GM12878 (cell line): ENCODE measurements around the gene RPP30. TPM values are rescaled to one million over a fixed set of nuclear protein-coding genes. Genes with fewer than 3 reads are reported as not detected.
"Not testable (repeated sequence)": the region's sequence is repeated elsewhere in the genome, so short reads cannot be mapped to it uniquely, and the experiment has no call there.

Experiments
- ATAC-seq: fragments of 200-7000 bp; cut with Tn5 transposase; 3 replicates; pipeline ENCODE4 v1.9.1; 2020; ENCODE audit warnings: mild to moderate bottlenecking, moderate library complexity
- BruUV-seq: library from RNA; stranded (reverse); fragments of 400-500 nt; replicated peaks from 2 replicates; lab custom pipeline; 2021; lab: Mats Ljungman, UMichigan
- CTCF ChIA-PET: fragments of 300-600 bp; sonication (Branson Sonifier 250); formaldehyde crosslinking; extraction: SDS; loops from one replicate; lab custom pipeline; 2021; ENCODE audit warnings: inconsistent platforms; lab: Yijun Ruan, JAX
- POLR2A ChIA-PET: fragments of 350-600 bp; formaldehyde crosslinking; extraction: SDS; loops from one replicate; lab custom pipeline; 2021; ENCODE audit warnings: inconsistent platforms; lab: Charles Lee
- RAD21 ChIA-PET: fragments of 300-600 bp; sonication (Branson Sonifier 250); formaldehyde crosslinking; loops from one replicate; lab custom pipeline; 2023; ENCODE audit warnings: antibody characterized with exemption; ENCODE audit not compliant: unreplicated experiment; lab: Charles Lee
- SMC1A ChIA-PET: fragments of 300-600 bp; sonication (Branson Sonifier 250); formaldehyde crosslinking; loops from one replicate; lab custom pipeline; 2023; ENCODE audit not compliant: unreplicated experiment, uncharacterized antibody; lab: Charles Lee
- DNase-seq: peaks from one replicate; pipeline ENCODE4 v3.0.0-alpha.2; 2011; ENCODE audit warnings: low read depth, low spot score
- FAIRE-seq: peaks from 3 replicates; lab custom pipeline; 2011; peaks lifted over from hg19 to GRCh38; lab: Jason Lieb, UNC
- H2AFZ ChIP-seq: 2 replicates; pipeline ENCODE4 v1.6.0; 2011; ENCODE audit warnings: low read depth, low read length, control low read depth; ENCODE audit not compliant: control insufficient read depth
- H3K27ac ChIP-seq: 2 replicates; pipeline ENCODE4 v1.5.1; 2011; ENCODE audit warnings: control low read depth; ENCODE audit not compliant: control insufficient read depth, insufficient read depth
- H3K27me3 ChIP-seq, 2 experiments: replicated peaks in 1 of 2; 2 replicates each; pipeline versions ENCODE4 v1.6.0 to v1.6.1; 2011; ENCODE audit warnings: low read length in 1 of 2; ENCODE audit not compliant: control insufficient read depth in 2 of 2, insufficient read depth in 2 of 2
- H3K36me3 ChIP-seq, 2 experiments: 2 replicates each; pipeline ENCODE4 v1.5.1; 2011; ENCODE audit warnings: low read length in 1 of 2; ENCODE audit not compliant: control insufficient read depth in 2 of 2, insufficient read depth in 2 of 2
- H3K4me1 ChIP-seq: 2 replicates; pipeline ENCODE4 v1.6.1; 2011; ENCODE audit warnings: mild to moderate bottlenecking, low read length, moderate library complexity, mixed read lengths; ENCODE audit not compliant: control insufficient read depth, insufficient read depth
- H3K4me2 ChIP-seq: 2 replicates; pipeline ENCODE4 v1.6.0; 2011; ENCODE audit warnings: control low read depth; ENCODE audit not compliant: control insufficient read depth, insufficient read depth
- H3K4me3 ChIP-seq: fragments of 200-600 bp; sonication (generic); 2 replicates; pipeline ENCODE4 v1.5.1; 2016
- H3K79me2 ChIP-seq: 2 replicates; pipeline ENCODE4 v1.6.0; 2011; ENCODE audit warnings: low read length; ENCODE audit not compliant: control insufficient read depth, insufficient read depth
- H3K9ac ChIP-seq: 2 replicates; pipeline ENCODE4 v1.8.0; 2011; ENCODE audit warnings: low read length, control low read depth, mixed read lengths; ENCODE audit not compliant: control insufficient read depth, insufficient read depth
- H3K9me3 ChIP-seq: replicated peaks from 3 replicates; pipeline ENCODE4 v1.5.1; 2011; ENCODE audit warnings: mild to moderate bottlenecking, low read length; ENCODE audit not compliant: control insufficient read depth, insufficient read depth
- H4K20me1 ChIP-seq: 2 replicates; pipeline ENCODE4 v1.6.0; 2011; ENCODE audit not compliant: control insufficient read depth, insufficient read depth
- CTCF ChIP-seq, 3 experiments: IDR thresholded peaks in 2 of 3; conservative IDR thresholded peaks in 1 of 3; 2 replicates each; pipeline ENCODE4 v1.5.1; 2011; ENCODE audit warnings: low read depth in 3 of 3, low read length in 3 of 3, mild to moderate bottlenecking in 3 of 3, control low read depth in 2 of 3, moderate library complexity in 2 of 3, inconsistent platforms in 1 of 3, mixed read lengths in 1 of 3; ENCODE audit not compliant: control insufficient read depth in 2 of 3, insufficient read depth in 1 of 3; ENCODE audit errors: extremely low read depth in 1 of 3
- MAX ChIP-seq: IDR thresholded peaks from 2 replicates; pipeline ENCODE4 v1.6.1; 2012; ENCODE audit warnings: low read depth, low read length, improper control_type of control experiment
- NFIC ChIP-seq: IDR thresholded peaks from 2 replicates; pipeline ENCODE4 v1.6.1; 2012; ENCODE audit warnings: low read depth, mild to moderate bottlenecking, inconsistent platforms, low read length, moderate library complexity
- RAD21 ChIP-seq: IDR thresholded peaks from 2 replicates; pipeline ENCODE4 v1.6.1; 2011; ENCODE audit warnings: mild to moderate bottlenecking, low read depth, low read length, moderate library complexity; ENCODE audit not compliant: insufficient read depth
- RELA ChIP-seq: fragments of 450-650 bp; IDR thresholded peaks from 2 replicates; pipeline ENCODE4 v1.8.0; 2014; ENCODE audit warnings: borderline replicate concordance; ENCODE audit not compliant: partially characterized antibody
- SMC3 ChIP-seq: IDR thresholded peaks from 2 replicates; pipeline ENCODE4 v1.6.1; 2011; ENCODE audit warnings: low read length, improper control_type of control experiment, borderline replicate concordance
- SP1 ChIP-seq: IDR thresholded peaks from one replicate; pipeline ENCODE4 v1.6.1; 2011; ENCODE audit warnings: low read depth, low read length
- ZNF384 ChIP-seq: IDR thresholded peaks from 2 replicates; pipeline ENCODE4 v1.6.1; 2012; ENCODE audit warnings: low read depth, mild to moderate bottlenecking, low read length, improper control_type of control experiment, borderline replicate concordance
- WGBS: methylation state at CpG from one replicate; pipeline ENCODE4 v1.1.6; 2016; ENCODE audit warnings: low lambda C conversion rate; ENCODE audit not compliant: insufficient replicate concordance, insufficient coverage; ENCODE audit errors: missing lambda C conversion rate; 5-methylcytosine and 5-hydroxymethylcytosine counted together
- in situ Hi-C: fragments of 300-500 bp; cut with MboI; formaldehyde crosslinking; loops from 9 replicates; pipeline ENCODE4 v1.14.3; 2018; ENCODE audit warnings: mixed read lengths
- intact Hi-C: fragments of 100-400 bp; cut with micrococcal nuclease; formaldehyde crosslinking; loops from one replicate; pipeline ENCODE4 v1.14.2; 2022; ENCODE audit not compliant: unreplicated experiment
- polyA plus RNA-seq, 11 experiments: library from polyadenylated mRNA; depleted of rRNA in 4 of 11; unstranded in 6 of 11; stranded (reverse) in 5 of 11; fragments of >200 nt; fragmentation: Nextera tagmentation in 4 of 11; fragmentation: Illumina TruSeq in 1 of 11; extraction: Ambion mirVana in 4 of 11; extraction: Trizol in 1 of 11; gene quantifications; 1 replicate in 1 of 11; 2 replicates in 10 of 11; pipeline versions ENCODE4 v1.2.1 to v1.2.3, GENCODE V29; 2011 to 2016; ENCODE audit warnings: inconsistent platforms in 2 of 11, missing spikeins in 2 of 11, low read depth in 1 of 11
- total RNA-seq, 4 experiments: library from RNA; depleted of rRNA in 3 of 4; stranded (reverse); fragments of >200 nt in 3 of 4; fragmentation: Illumina TruSeq in 1 of 4; extraction: Trizol in 1 of 4; gene quantifications; 2 replicates each; pipeline versions ENCODE4 v1.2.1 to v1.2.3, GENCODE V29; 2013 to 2021

Gene RPP30
- total and polyA plus RNA-seq, 10 of the 15 experiments (the other 5 are each of a cell fraction or from before 2014, with no cell fraction given): 48.0 to 208 (median 72.6) TPM

GRCh38 chr10:90879062-90879461, 7.3 kb downstream of the RPP30 start (continued):
- TF ChIP-seq MAX (no peak), SP1 (no peak), RELA (no peak), NFIC (no peak)

- POLR2A ChIA-PET, H2AFZ ChIP-seq, H3K27ac ChIP-seq, H3K27me3 ChIP-seq, ATAC-seq, H3K79me2 ChIP-seq, H3K4me1 ChIP-seq, DNase-seq, H4K20me1 ChIP-seq, H3K4me3 ChIP-seq, H3K9ac ChIP-seq, BruUV-seq, H3K9me3 ChIP-seq, H3K4me2 ChIP-seq: not testable (repeated sequence)
- ChIA-PET CTCF (interaction anchor here (0.6 to 2.2 kb wide), 37 partner anchors 8 to 755 kb away, joined by 3 to 29 read pairs (median 4); partner anchors contain the start of gene RPP30), RAD21 (interaction anchor here (0.7 to 2.5 kb wide), 8 partner anchors 10 to 1241 kb away, joined by 3 to 7 read pairs (median 4); no protein-coding TSS in a partner anchor), SMC1A (interaction anchor here (0.6 to 5.1 kb wide), 16 partner anchors 8 to 1084 kb away, joined by 3 to 30 read pairs (median 3); partner anchors contain the start of gene RPP30)
- in situ Hi-C loops (loop anchor here (25.0 kb wide), 1 partner anchor 1032 kb away; the partner anchor contains the start of genes BTAF1 and FGFBP3), intact Hi-C loops (loop anchor here (10.0 kb wide), 1 partner anchor 755 kb away; the partner anchor contains the start of gene PPP1R3C)
- TF ChIP-seq CTCF (IDR thresholded peaks at IDR 0.05 in 2 of 3, conservative IDR thresholded peaks at IDR 0.05 in 1 of 3; ENCODE audit: control insufficient read depth in 2 of 3, extremely low read depth in 1 of 3, insufficient read depth in 1 of 3, low read depth in 3 of 3, low read length in 3 of 3): peak; percentile 39 to 57 (median 57); a peak in 4 of 6 replicates
- TF ChIP-seq RAD21: peak; percentile 78
- peak; percentile 53; the same call in 1 of the 2 replicates for TF ChIP-seq SMC3
- TF ChIP-seq ZNF384: peak; percentile 87
- FAIRE-seq: peak; percentile 90
- 97% methylated on average over 8 of the region's 8 CpGs for WGBS
- peaks cover 1 to 17% of the 10 kb centered on the region in 2 experiments for H3K36me3 ChIP-seq
Measured at GRCh38 chr10:90880059-90880719, 8.4 kb downstream of the RPP30 start.
